Activated B cell treated with CpG ODN at 0.5 μM for 24 hours (primary cell): ENCODE results near the gene ASXL1. TPM values are rescaled to one million over a fixed set of nuclear protein-coding genes. Genes with fewer than 3 reads are reported as not detected.

Source experiments
- ATAC-seq: fragments of 200-7000 bp; cut with Tn5 transposase; one replicate; pipeline ENCODE4 v1.10.0; 2021; ENCODE audit warnings: low read depth, mild to moderate bottlenecking, moderate library complexity
- CTCF ChIA-PET: fragments of 350-600 bp; sonication (Branson Sonifier 250); formaldehyde crosslinking; loops from one replicate; lab custom pipeline; 2021; ENCODE audit warnings: antibody characterized with exemption; lab: Charles Lee
- POLR2A ChIA-PET: fragments of 350-600 bp; sonication (Branson Sonifier 250); formaldehyde crosslinking; loops from one replicate; lab custom pipeline; 2021; ENCODE audit warnings: antibody characterized with exemption; lab: Charles Lee
- DNase-seq: peaks from one replicate; pipeline ENCODE4 v3.0.0; 2022
- H3K27ac Mint-ChIP-seq: one replicate; pipeline ENCODE4 v1.8.0; 2020; ENCODE audit warnings: mixed read lengths
- H3K27me3 Mint-ChIP-seq: one replicate; pipeline ENCODE4 v1.8.0; 2021; ENCODE audit warnings: mixed read lengths
- H3K36me3 Mint-ChIP-seq: one replicate; pipeline ENCODE4 v1.8.0; 2021; ENCODE audit warnings: low read depth, mixed read lengths
- H3K4me1 Mint-ChIP-seq: one replicate; pipeline ENCODE4 v1.8.0; 2021; ENCODE audit warnings: mixed read lengths
- H3K4me3 Mint-ChIP-seq: one replicate; pipeline ENCODE4 v1.8.0; 2020; ENCODE audit warnings: mild to moderate bottlenecking, mixed read lengths
- H3K9me3 Mint-ChIP-seq: one replicate; pipeline ENCODE4 v1.8.0; 2020; ENCODE audit warnings: mixed read lengths
- CTCF ChIP-seq: fragments of 200-600 bp; IDR thresholded peaks from one replicate; pipeline ENCODE4 v1.8.0; 2022; ENCODE audit warnings: antibody characterized with exemption, mild to moderate bottlenecking
- intact Hi-C: fragments of 100-400 bp; cut with micrococcal nuclease; formaldehyde crosslinking; loops from one replicate; pipeline ENCODE4 v1.15.1; 2024
- total RNA-seq: library from RNA; stranded (reverse); gene quantifications from 2 replicates; pipeline ENCODE4 v1.2.3, GENCODE V29; 2022

Gene ASXL1
- total RNA-seq, 1 donor from 2014 or later, result 169 TPM

DNA sequence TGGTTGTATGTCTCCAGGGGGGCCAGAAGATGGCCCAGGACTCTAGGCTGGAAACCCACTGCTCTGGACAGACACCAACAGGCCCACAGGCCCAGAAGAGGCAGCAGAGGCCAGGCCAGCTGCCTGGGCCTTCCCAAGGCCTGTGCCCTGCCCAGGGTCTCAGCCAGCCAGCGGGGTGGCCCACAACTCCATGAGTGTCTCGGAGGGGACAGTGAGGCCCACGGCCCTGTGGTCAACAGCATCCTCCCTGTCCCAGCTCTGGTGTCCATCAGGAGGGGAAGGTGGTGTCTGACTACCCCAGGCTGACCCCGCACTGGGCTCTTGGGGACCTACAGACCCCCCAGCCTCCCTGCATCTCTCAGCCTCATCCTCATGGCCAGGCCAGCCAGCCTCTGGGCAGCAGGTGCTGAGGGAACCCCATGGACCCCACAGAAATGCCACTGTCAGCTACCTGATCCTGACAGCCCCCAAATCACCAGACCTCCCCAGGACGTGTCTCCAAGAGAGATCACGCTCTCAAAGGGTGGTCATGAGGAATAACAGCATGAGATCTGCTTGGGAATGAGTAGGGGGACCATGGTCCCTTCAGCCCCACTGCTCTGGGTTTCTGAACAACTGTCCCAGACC is 114.6 kb downstream of the ASXL1 start:
- ATAC-seq (no peak), DNase-seq (no peak)
- TF ChIP-seq CTCF, result no peak
- intact Hi-C loops, result no loop called here
- CTCF ChIA-PET, result no interaction called here
- peaks cover 30% of the 10 kb centered on the region for H3K4me1 Mint-ChIP-seq
- POLR2A ChIA-PET, result no interaction called here
- H3K36me3 Mint-ChIP-seq, result no peaks in the 10 kb centered on the region
- H3K9me3 Mint-ChIP-seq, result no peaks in the 10 kb centered on the region
- H3K27ac Mint-ChIP-seq, result no peak overlapping the region
- no peak overlapping the region for H3K4me3 Mint-ChIP-seq
- no peaks in the 10 kb centered on the region for H3K27me3 Mint-ChIP-seq

- Mint-ChIP-seq H3K4me1 (peaks cover 30% of the 10 kb centered on the region), H3K9me3 (no peaks in the 10 kb centered on the region), H3K27me3 (no peaks in the 10 kb centered on the region), H3K4me3 (no peak overlapping the region), H3K27ac (no peak overlapping the region), H3K36me3 (no peaks in the 10 kb centered on the region)
- no peak for TF ChIP-seq CTCF
- CTCF ChIA-PET, result interaction anchor here (0.8 kb wide), 1 partner anchor 12 kb away, joined by 3 read pairs; no protein-coding TSS in a partner anchor
- intact Hi-C loops, result no loop called here
- ATAC-seq (no peak), DNase-seq (no peak)
- POLR2A ChIA-PET, result no interaction called here
Observed at GRCh38 chr20:32473231-32474008, 115.3 kb downstream of the ASXL1 start.

DNA sequence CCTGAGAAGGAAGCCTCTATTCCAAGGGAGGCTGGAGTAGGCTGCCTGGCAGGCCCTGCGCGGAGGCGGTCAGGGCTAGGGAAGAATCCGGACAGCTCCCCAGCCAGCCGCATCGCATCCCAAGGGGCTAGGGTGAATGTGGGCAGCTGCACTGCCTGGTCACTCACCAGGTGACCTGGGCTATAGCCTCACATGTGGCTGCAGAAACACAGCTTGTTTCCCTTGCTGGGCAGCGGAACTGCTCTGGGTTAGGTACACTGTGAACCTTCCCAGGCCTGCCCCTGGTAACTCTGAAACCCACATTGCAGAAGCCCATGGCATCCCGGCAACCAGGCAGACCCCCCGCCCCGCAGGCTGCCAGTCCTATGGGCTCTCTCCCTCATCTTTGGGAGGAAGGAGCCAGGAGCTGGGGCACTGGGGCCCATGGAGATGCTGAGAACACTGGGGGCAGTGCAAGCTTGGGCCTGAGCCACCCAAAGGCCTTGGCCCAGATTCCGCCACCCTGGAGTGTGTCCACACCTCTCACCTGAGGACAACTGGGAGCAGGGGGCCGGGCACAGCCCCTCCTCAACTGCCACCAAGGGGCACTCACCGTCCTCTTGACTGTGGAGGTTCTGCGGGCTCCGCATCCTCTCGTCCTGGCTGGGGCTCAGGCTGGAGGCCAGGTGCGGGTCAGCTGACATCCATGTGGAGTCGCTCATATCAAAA is 116.0 kb downstream of the ASXL1 start:
- Mint-ChIP-seq H3K27me3 (no peaks in the 10 kb centered on the region), H3K27ac (no peak overlapping the region), H3K9me3 (no peaks in the 10 kb centered on the region), H3K4me1 (peaks cover 28% of the 10 kb centered on the region), H3K4me3 (no peak overlapping the region), H3K36me3 (no peaks in the 10 kb centered on the region)
- DNase-seq (no peak), ATAC-seq (no peak)
- TF ChIP-seq CTCF, result no peak
- ChIA-PET CTCF (interaction anchor here (0.8 kb wide), 1 partner anchor 11 kb away, joined by 3 read pairs; no protein-coding TSS in a partner anchor), POLR2A (no interaction called here)
- intact Hi-C loops, result no loop called here

GRCh38 chr20:32474717-32474966 is 116.5 kb downstream of the ASXL1 start:
- intact Hi-C loops, result no loop called here
- Mint-ChIP-seq H3K36me3 (no peaks in the 10 kb centered on the region), H3K27ac (no peak overlapping the region), H3K4me3 (no peak overlapping the region), H3K4me1 (peaks cover 28% of the 10 kb centered on the region), H3K27me3 (no peaks in the 10 kb centered on the region), H3K9me3 (no peaks in the 10 kb centered on the region)
- ChIA-PET POLR2A (no interaction called here), CTCF (interaction anchor here (0.8 kb wide), 1 partner anchor 10 kb away, joined by 3 read pairs; no protein-coding TSS in a partner anchor)
- no peak for ATAC-seq
- no peak for TF ChIP-seq CTCF
- DNase-seq, result no peak
